ENCODE results near the gene RDH11. TPM values are rescaled to one million over a fixed set of nuclear protein-coding genes. Genes with fewer than 3 reads are reported as not detected.

The RDH11 gene
- total RNA-seq, 2 experiments from 2014 or later: 13.6 to 14.2 TPM

DNA sequence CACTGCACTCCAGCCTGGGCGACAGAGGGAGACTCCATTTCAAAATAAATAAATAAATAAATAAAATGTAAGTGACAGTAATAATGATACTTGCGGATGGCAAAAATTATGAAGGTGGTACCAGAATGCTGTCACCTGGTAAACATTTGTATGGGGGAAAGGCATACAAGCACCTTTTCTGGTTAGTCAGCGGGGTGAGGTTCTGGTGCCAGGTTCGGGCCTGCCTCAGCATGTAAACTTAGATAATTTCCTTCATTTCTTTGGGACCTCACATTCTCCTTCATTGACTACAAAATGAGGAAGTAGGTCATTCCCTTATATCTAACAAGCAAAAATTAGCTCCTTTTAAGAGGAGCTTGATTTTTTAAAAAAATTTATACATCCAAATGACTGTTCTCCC is 31.9 kb downstream of the RDH11 start:
- TF ChIP-seq, protein P1, sequence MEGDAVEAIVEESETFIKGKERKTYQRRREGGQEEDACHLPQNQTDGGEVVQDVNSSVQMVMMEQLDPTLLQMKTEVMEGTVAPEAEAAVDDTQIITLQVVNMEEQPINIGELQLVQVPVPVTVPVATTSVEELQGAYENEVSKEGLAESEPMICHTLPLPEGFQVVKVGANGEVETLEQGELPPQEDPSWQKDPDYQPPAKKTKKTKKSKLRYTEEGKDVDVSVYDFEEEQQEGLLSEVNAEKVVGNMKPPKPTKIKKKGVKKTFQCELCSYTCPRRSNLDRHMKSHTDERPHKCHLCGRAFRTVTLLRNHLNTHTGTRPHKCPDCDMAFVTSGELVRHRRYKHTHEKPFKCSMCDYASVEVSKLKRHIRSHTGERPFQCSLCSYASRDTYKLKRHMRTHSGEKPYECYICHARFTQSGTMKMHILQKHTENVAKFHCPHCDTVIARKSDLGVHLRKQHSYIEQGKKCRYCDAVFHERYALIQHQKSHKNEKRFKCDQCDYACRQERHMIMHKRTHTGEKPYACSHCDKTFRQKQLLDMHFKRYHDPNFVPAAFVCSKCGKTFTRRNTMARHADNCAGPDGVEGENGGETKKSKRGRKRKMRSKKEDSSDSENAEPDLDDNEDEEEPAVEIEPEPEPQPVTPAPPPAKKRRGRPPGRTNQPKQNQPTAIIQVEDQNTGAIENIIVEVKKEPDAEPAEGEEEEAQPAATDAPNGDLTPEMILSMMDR (IDR thresholded peaks at IDR 0.05): no peak
- Histone ChIP-seq H3K4me1 (ENCODE audit: insufficient read depth, low read length) (peaks cover 11% of the 10 kb centered on the region), H3K9me3 (ENCODE audit: control insufficient read depth in 1 of 2, insufficient read depth in 1 of 2, low read length in 2 of 2) (no peaks in the 10 kb centered on the region), H3K36me3 (ENCODE audit: insufficient read depth, low read length) (peaks cover 19% of the 10 kb centered on the region), H3K27me3 (ENCODE audit: control insufficient read depth in 1 of 2, insufficient read depth in 2 of 2, low read length in 2 of 2) (no peaks in the 10 kb centered on the region), H3K27ac (ENCODE audit: low read depth in 1 of 2, low read length in 2 of 2) (no peak overlapping the region), H3K4me3 (ENCODE audit: low read length) (no peak overlapping the region)
- ChIA-PET CTCF (interaction anchor here (1.3 kb wide), 1 partner anchor 41 kb away, joined by 3 read pairs; no protein-coding TSS in a partner anchor), POLR2A (interaction anchor here (0.8 kb wide), 1 partner anchor 10 kb away, joined by 3 read pairs; no protein-coding TSS in a partner anchor)
- Mint-ChIP-seq H3K4me3 (no peak overlapping the region), H3K9me3 (no peaks in the 10 kb centered on the region), H3K27ac (no peak overlapping the region), H3K36me3 (ENCODE audit: low read depth) (peaks cover 29% of the 10 kb centered on the region), H3K27me3 (no peaks in the 10 kb centered on the region), H3K4me1 (ENCODE audit: low read depth) (peaks cover 34% of the 10 kb centered on the region)
- intact Hi-C loops (cut with DNase I, micrococcal nuclease): no loop called here
- no peak for DNase-seq
- no peak for ATAC-seq (ENCODE audit: poor library complexity)

GRCh38 chr14:67653651-67654280 is 41.8 kb downstream of the RDH11 start:
- H3K27ac Mint-ChIP-seq: no peak overlapping the region
- ChIA-PET POLR2A (no interaction called here), CTCF (no interaction called here)
- Histone ChIP-seq H3K27me3 (ENCODE audit: control insufficient read depth in 1 of 2, insufficient read depth in 2 of 2, low read length in 2 of 2) (no peaks in the 10 kb centered on the region), H3K27ac (ENCODE audit: low read depth in 1 of 2, low read length in 2 of 2) (no peak overlapping the region), H3K4me1 (ENCODE audit: insufficient read depth, low read length) (no peaks in the 10 kb centered on the region), H3K4me3 (ENCODE audit: low read length) (no peak overlapping the region), H3K36me3 (ENCODE audit: insufficient read depth, low read length) (peaks cover 89% of the 10 kb centered on the region), H3K9me3 (ENCODE audit: control insufficient read depth in 1 of 2, insufficient read depth in 1 of 2, low read length in 2 of 2) (no peaks in the 10 kb centered on the region)
- DNase-seq: no peak
- H3K4me1 Mint-ChIP-seq (ENCODE audit: low read depth): no peaks in the 10 kb centered on the region
- H3K27me3 Mint-ChIP-seq: no peaks in the 10 kb centered on the region
- no peaks in the 10 kb centered on the region for H3K9me3 Mint-ChIP-seq
- TF ChIP-seq, protein P1 (IDR thresholded peaks at IDR 0.05): no peak
- peaks cover 91% of the 10 kb centered on the region for H3K36me3 Mint-ChIP-seq (ENCODE audit: low read depth)
- intact Hi-C loops (cut with DNase I, micrococcal nuclease): no loop called here
- ATAC-seq (ENCODE audit: poor library complexity): no peak
- H3K4me3 Mint-ChIP-seq: no peak overlapping the region

- DNase-seq (no peak), ATAC-seq (ENCODE audit: poor library complexity) (no peak)
- Mint-ChIP-seq H3K4me1 (ENCODE audit: low read depth) (no peaks in the 10 kb centered on the region), H3K27ac (no peak overlapping the region), H3K9me3 (no peaks in the 10 kb centered on the region), H3K36me3 (ENCODE audit: low read depth) (peaks cover 91% of the 10 kb centered on the region), H3K27me3 (no peaks in the 10 kb centered on the region), H3K4me3 (no peak overlapping the region)
- POLR2A ChIA-PET: no interaction called here
- H3K27ac ChIP-seq (ENCODE audit: low read depth in 1 of 2, low read length in 2 of 2): no peak overlapping the region
- H3K9me3 ChIP-seq (ENCODE audit: control insufficient read depth in 1 of 2, insufficient read depth in 1 of 2, low read length in 2 of 2): no peaks in the 10 kb centered on the region
- TF ChIP-seq, protein P1 (IDR thresholded peaks at IDR 0.05): no peak
- no peak overlapping the region for H3K4me3 ChIP-seq (ENCODE audit: low read length)
- CTCF ChIA-PET: no interaction called here
- no peaks in the 10 kb centered on the region for H3K4me1 ChIP-seq (ENCODE audit: insufficient read depth, low read length)
- intact Hi-C loops (cut with DNase I, micrococcal nuclease): no loop called here
- H3K36me3 ChIP-seq (ENCODE audit: insufficient read depth, low read length): peaks cover 92% of the 10 kb centered on the region
- no peaks in the 10 kb centered on the region for H3K27me3 ChIP-seq (ENCODE audit: control insufficient read depth in 1 of 2, insufficient read depth in 2 of 2, low read length in 2 of 2)
Observed at GRCh38 chr14:67652189-67652588, 43.4 kb downstream of the RDH11 start.
